ENCODE measurements around the gene ONECUT2.

The ONECUT2 gene

GRCh38 chr18:57445488-57446319, 10.5 kb downstream of the ONECUT2 start:
- DNase-seq (ENCODE audit: low read depth), result no peak
- no peak for TF ChIP-seq CTCF (IDR thresholded peaks at IDR 0.05; ENCODE audit: insufficient read depth, low read depth, low read length, missing control alignments)
- H3K4me3 ChIP-seq (ENCODE audit: low read length), result no peak overlapping the region

- peak; percentile 52 for DNase-seq (ENCODE audit: low read depth)
- peak; percentile 65 for TF ChIP-seq CTCF (IDR thresholded peaks at IDR 0.05; ENCODE audit: insufficient read depth, low read depth, low read length, missing control alignments)
- no peak overlapping the region for H3K4me3 ChIP-seq (ENCODE audit: low read length)
Observed at GRCh38 chr18:57446322-57446721, 11.1 kb downstream of the ONECUT2 start.

GRCh38 chr18:57447154-57447621, 12.0 kb downstream of the ONECUT2 start:
- no peak overlapping the region for H3K4me3 ChIP-seq (ENCODE audit: low read length)
- no peak for TF ChIP-seq CTCF (IDR thresholded peaks at IDR 0.05; ENCODE audit: insufficient read depth, low read depth, low read length, missing control alignments)
- peak; percentile 36 for DNase-seq (ENCODE audit: low read depth)

GRCh38 chr18:57455576-57456129, 20.5 kb downstream of the ONECUT2 start:
- H3K4me3 ChIP-seq (ENCODE audit: low read length), result no peak overlapping the region
- no peak for TF ChIP-seq CTCF (IDR thresholded peaks at IDR 0.05; ENCODE audit: insufficient read depth, low read depth, low read length, missing control alignments)
- no peak for DNase-seq (ENCODE audit: low read depth)

- no peak for DNase-seq (ENCODE audit: low read depth)
- TF ChIP-seq CTCF (IDR thresholded peaks at IDR 0.05; ENCODE audit: insufficient read depth, low read depth, low read length, missing control alignments), result no peak
- H3K4me3 ChIP-seq (ENCODE audit: low read length), result no peak overlapping the region
Observed at GRCh38 chr18:57461652-57462269, 26.6 kb downstream of the ONECUT2 start.

GRCh38 chr18:57466307-57466706, 31.1 kb downstream of the ONECUT2 start:
- H3K4me3 ChIP-seq (ENCODE audit: low read length), result no peak overlapping the region
- no peak for TF ChIP-seq CTCF (IDR thresholded peaks at IDR 0.05; ENCODE audit: insufficient read depth, low read depth, low read length, missing control alignments)
- no peak for DNase-seq (ENCODE audit: low read depth)

Data from epithelial cell of esophagus (primary cell).